ENCODE data around the gene CCDC34.

The CCDC34 gene

DNA sequence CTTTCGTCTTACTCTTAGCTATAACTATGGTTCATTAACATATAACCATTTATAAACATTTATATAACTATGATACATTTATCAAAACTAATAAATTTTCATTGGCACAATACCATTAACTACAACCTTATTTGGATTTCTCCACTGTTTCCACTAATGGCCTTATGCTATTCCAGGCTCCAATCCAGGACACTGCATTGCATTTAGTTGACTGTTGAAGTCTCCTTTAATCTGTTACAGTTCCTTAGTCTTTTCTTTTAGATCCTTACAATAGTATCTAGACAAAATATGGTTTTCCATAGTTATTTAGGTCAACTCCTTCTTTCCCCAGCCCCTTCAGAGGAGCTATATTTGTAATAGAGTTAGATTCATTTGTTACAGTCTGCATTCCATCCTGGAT, 47.2 kb downstream of the CCDC34 start:
- DNase-seq = no peak

DNA sequence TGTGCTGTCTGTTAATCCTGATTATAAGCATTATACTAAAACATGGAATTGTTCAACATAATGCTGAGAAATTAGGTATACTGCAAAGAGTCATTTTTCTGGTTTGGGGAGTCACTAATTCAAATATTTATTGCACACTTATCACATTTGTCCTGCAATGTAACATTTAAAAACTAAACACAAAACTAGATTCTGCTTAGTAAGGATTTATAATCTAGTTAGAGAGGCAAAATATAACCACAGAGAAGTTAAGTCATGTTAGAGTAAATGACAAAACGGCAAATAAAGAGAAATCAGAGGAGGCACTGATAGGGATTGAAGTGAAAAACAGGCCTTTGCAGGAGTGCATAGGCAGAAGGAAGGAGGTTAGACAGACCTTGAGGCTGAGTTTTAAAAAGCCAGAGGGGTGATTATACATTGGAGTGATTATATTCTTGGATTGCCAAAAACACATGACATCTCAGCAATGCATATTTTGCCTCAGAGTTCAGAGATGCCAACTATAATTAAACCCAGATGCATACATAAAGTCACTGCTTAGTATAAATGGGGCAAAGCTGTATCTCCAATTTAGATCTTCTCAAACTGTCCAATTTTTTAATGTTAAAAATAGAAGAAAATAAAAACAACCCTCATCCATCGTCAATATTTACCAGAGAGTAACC, 49.7 kb downstream of the CCDC34 start:
- no peak for DNase-seq

DNA sequence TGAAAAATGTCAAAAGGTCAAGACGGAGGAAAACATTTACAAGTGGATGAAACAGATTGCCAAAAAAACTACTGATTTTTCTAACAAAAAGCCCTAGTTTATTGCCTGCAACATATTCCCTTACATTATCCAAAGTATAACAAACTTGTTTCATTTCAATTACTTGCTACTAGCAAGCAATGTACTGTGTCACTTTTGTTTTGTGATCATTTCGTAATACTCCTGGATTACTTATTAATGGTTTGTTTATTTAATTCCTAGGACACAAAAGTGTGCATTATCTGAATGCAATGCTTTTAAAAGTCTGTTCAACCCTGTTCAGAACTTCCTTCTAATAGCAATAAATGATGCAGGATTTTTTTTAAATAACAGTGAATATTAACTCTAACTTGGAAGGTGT, 50.9 kb downstream of the CCDC34 start:
- DNase-seq = no peak

DNA sequence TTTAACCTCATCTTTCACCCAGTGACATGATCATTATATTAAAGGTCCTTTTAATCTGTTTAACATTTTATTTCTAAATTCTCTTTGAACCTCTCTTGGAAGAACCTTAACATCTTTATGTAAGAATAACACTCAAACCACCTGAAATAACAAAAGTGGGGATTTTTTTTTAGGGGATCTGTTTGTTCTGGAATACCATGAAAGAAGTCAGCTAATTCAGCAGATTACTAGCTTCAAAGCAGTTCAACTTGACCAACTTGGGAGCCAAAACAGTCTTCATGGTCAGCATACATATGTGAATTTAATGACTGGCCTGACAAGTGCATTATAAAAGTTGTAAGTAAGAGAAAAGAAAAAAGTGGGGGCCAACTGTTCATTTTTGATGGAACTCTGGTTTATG, 52.3 kb downstream of the CCDC34 start:
- no peak for DNase-seq

DNA sequence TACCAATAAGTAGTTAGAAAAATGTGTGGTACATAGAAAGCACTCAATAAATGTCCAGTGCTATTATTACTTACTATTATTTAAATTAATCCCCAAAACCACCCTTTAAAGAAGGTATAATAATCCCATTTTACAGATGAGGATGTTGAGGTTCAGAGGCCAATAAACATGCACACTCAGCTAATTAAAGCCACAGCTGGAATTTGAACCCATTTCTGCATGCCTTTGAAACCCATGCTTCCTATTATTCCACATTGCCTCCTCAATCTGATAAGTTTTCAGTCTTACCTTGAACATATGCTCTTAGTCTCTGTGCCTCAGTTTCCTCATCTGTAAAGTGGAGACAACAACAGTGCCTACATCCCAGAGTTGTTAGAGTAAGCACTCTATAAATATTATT, 52.8 kb downstream of the CCDC34 start:
- no peak for DNase-seq

DNA sequence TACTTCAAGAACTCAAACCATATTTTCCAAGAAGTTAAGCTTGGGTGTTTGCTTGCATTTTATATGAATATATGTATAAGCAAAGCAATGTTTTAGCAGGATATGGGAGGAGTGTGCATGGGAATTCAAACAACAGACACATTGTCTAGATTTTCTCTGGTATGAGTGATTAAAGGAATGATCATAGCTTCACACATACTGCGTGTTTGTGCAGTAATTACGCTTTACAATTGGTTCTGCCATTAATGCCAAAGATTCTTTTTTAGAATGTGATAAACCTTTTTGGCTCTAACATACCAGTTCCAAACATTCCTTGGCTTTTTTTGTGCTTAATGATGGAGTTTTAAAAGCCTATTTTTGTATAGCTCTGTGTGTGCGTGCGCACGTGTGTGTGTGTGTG, 54.0 kb downstream of the CCDC34 start:
- no peak for DNase-seq

DNA sequence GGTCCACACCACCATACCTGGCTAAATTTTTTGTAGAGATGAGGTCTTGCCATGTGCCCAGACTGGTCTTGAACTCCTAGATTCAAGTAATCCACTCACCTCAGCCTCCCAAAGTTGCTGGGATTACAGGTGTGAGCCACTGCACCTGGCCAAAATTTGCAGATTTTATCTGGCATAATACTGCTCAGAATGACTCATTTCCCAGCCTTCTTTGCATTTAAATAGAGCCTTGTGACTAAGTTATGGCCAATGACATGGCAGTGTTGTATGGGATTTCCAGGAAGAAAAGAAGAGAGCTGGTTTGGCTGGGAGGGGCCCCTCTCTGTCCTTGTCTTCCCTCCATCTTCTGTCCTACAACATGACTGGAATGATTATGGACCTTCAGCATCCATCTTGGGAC, 55.8 kb downstream of the CCDC34 start:
- no peak for DNase-seq

DNA sequence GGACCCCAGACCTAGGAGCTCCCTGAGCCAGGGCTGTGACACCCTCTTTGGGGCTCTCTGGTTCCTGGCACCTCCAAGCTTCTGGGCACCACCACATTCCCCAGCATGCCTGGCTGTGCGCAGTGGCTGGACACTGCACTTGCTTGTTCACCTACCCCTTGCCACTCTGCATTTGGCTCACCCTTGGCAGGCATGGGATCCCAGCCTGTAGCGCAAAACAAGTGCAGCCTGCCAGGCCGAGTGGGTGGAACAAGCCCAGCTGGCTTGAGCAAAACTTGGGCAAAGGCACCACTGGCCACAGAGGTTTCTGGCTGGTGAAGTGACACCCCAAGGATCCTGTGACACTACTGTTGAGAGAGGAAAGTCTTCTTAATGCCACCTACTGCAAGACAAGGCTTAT, 57.3 kb downstream of the CCDC34 start:
- DNase-seq = no peak

DNA sequence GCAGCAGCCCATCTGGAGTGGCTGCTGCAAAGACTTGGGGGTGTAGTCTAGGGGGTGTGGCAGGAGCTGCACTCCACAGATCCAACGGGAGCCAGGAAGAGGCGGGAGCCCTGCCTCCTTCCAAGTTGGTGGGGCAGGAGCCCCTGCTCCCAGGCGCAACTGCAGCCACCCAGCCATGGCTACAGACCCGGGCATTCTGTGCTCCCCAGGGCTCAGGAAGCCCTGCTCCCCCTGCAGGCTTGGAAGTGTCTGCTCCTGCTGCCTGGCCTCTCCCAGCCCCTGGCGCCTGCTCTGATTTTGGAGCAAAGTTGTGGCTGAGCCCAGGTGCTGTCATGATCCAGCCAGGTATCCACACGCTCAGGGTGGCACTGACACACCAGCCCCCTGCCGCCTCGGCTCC, 58.5 kb downstream of the CCDC34 start:
- no peak for DNase-seq

DNA sequence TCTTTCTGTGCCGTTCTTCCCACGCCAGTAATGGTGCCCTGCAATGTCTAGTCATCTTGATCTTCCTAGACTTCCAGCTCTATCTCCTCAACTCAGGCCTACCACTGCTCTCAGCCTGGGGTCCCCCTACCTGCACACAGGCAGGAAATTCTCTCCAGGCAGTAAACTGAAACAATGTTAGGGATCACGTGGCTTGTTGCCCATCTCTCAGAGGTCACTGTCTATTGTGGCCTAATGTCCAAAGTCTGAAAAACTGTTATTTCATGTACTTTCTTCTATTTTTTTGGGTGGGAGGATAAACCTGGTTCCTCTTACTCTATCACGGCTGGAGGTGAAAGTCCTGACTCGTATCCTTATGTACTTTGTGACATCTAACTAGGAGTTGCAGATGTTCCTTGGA, 59.1 kb downstream of the CCDC34 start:
- no peak for DNase-seq

DNA sequence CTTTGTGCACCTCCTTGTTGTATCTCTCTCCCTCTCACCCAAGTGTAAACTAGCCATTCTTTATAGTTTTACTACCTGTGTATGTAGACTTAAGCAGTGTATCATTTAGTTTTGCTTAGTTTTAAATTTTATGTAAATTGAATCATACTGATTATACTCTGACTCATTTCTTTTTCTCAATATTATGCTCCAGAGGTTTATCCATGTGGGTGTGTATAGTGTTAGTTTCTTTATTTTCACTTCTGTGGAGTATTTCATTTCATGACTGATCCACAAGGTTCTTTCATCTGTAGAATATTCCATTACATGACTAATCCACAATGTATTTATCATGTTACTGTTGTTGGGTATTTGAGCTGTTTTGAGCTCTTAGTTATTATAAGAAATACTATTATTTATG, 62.0 kb downstream of the CCDC34 start:
- DNase-seq = no peak

DNA sequence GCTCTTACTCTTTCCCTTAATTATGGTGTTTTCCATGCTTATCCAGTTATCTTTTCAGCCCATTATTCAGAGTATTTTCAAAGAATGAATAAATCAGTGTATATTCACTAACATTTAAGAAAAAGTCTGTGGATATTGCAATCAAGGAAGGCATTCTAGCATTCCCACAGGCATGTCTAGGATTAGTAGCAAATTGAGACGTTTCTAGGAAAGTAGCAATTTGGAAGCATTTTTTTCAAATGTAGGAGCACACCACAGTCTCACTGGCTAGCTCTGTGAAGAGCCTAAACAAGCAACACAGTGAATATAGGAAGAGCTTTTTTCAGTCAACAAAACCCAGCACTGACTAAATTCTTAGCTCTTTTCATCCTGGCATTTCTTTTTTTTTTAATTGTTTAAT, 65.4 kb downstream of the CCDC34 start:
- DNase-seq = no peak

DNA sequence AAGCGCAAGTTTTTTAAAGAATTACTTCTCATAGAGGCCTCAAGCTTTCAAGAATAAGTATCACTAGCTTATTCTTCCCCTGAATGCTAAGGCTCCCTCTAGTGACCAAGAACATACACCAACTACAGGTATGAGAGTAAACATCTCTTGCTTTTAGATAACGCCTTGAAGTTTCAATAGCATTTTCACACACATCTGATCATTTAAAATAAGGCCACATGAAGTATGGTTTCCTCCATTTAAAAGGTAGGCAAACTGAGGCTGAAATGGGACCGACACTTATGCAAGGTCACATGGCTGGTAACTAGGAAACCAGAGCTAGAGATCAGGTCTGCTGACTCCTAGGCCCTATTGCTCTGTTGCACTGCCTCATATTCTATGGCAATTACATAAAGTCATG, 66.5 kb downstream of the CCDC34 start:
- no peak for DNase-seq

DNA sequence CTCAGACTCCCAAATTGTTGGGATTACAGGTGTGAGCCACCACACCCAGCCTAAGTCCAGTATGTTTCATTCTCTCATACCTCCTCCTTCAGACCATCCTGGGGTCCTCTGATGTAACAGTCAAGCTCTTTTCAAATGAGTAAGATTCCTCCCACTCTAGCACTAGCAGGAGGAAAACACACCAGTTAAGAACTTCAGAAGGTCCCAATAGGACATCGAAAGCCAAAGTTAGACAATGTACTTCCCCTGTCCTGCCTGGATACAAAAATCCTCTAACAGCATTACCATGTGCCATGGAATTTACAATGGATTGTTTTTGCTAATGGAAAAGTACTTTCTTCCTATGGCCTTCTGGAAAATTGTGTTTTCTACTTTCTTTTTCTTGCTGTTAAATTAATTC, 67.1 kb downstream of the CCDC34 start:
- DNase-seq = no peak

DNA sequence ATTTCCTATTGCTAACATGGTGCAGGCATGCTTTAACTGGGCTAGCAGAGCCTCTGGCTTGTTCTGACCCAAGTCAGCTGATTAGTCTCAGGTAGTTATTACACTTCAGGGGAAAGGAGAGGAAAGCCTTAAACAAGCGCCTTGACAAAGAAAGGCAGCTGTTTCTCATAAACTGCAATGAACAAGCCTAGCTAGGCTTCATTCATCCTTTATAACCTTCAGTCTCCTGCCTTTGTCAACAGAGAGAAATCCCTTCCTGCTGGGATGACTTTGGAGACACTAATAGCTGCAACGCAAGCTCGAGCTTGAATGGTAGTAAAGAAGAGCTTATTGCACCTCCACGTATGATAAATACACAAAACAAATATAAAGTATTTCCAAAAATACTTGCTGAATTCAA, 68.4 kb downstream of the CCDC34 start:
- no peak for DNase-seq

DNA sequence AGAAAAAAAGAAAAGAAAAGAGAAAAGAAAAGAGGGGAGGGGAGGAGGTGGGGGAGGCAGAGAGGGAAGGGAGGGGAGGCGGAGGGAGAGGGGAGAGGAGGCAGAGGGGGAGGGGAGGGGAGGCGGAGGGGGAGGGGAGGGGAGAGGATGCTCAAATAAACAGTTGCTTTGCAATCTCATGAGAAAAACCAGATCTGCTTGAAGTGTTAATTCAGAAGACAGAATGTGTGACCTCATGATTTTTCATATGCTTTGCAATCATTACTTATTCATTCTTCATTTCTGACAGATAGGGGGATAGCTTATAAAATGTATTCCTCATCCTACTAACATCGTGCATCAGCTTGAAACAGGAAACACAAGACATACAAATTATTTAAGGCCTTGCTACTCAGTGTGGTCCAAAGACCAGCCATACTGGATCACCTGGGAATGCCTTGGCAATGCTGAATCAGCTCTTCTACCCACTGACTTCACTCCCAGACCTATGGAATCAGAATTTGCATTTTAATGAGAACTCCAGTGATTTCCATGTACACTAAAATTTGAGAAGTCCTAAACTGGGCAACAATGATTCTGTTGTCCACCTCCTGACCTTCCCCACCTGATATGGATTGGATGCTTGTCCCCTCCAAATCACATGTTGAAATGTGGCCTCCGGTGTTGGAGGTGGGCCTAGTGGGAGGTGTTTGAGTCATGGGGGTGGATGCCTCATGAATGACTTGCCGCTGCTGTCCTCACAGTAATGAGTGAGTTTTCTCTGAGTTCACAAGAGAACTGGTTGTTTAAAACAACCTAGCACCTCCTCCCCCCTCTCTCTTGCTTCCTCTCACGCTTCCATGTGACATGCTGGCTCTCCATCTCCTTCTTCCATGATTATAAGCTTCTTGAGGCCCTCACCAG, 69.2 kb downstream of the CCDC34 start:
- DNase-seq = no peak

DNA sequence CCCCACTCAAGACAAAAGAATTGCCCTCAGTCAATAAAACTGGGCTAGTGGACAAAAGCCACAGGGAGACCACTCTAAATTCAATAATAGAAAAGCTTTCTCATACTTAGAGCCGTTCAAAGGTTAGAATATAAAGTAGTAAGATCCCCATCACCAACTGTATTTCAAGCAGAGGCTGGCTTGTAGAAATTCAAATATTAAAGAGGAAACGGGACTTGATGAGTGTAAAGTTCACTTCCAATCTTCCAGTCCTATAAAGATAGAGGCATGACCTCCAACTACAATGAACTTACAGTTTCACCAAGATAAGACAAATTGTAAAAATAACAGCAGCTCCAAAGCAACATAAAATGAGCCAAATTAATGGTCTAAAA, 70.4 kb downstream of the CCDC34 start:
- DNase-seq = no peak

DNA sequence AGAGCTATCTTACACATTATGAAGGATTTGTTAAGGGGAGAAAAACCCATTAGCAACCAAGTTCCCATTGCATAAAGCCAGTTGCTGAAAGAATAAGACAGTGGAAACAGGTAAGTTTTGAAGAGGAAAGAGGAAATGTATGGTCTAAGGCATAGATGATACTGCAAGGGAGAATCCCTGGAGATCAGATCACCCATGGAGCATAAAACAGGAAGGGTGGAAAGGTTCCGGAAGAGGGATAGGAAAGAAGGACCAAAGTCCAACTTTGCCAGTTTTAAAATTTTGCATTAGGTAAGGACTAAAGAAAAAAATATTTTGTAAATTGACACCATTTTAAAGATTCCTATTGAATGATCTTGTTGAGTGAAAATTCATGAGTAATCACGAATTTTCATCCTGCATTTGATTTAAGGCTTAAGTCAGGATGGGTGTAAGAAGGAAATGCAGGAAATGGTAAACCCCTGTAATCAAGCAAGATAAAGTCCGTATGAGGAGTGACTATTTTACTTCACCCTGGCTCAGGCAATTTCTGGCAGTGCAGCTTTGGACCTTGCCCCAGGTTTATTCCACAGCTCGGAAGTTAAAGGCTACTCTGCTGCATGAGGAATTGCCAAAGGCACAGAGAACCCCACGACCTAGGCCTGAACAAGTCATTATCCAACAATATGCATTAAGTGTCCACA, 70.9 kb downstream of the CCDC34 start:
- DNase-seq = no peak

DNA sequence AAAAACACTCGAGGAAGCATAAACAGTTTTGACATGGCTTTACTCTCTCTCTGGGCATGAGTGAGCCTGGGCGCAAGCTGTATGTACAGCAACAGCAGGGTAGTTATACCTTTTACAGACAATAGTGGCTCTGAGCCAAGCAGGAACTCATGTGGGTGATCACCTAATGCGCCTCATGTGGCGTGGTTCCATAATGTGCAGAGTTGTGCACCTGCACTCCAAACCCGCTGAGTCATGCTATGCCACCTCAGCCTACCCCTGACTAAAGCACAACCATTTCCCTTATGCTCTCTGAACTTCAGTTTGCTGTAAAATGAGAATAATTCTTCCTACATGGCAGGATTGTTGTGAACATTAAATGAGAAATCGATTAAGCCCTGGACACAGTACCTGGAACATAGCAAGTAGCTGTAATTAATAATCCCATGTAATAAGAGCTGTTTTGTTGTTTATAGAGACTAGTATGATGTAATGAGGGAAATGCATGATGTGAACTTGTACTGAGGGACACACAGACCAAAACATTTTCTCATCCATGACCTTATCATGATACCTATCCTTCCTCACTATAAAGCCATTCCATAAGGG, 71.6 kb downstream of the CCDC34 start:
- DNase-seq = no peak

DNA sequence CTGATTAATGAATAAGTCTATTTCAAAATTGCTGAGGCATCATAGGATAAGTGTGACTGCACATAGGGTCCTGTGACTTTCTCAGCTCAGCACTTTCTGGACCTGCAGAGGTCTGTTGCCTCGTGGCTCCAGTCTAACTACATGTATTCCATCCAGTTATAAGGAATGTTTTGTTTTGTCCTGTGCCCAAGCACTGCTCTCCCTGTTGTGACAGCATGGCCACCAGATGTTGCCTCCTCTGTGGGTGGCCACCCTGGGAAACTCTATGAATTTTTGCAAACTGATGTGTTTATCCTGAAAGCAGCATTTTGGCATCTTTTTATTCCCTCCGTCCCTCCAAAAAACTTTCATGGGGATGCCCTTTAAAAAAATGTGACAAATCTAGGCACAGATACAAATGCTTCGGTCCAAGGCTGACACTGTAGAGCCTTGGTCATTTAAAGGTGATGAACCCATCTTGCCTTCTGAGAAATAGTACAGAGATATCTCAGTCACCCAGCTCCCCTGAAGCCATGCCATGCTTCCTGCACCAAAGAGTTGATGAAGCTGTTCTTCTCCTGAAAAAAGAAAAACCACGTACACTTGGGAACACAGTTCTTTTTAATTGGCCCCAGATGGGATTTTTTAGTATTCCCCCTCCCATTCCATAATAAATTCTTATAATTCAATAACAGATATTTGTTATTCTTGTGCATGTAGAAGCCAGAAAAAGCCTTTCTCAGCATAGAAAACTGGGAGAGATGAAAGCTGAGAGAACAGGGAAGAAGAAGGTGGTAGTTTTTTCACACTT, 72.6 kb downstream of the CCDC34 start:
- no peak for DNase-seq
